ENCODE measurements around the gene CLDN9. TPM values are rescaled to one million over a fixed set of nuclear protein-coding genes. Genes with fewer than 3 reads are reported as not detected.

Gene CLDN9
- total and polyA plus RNA-seq, 2 donors (not counting 1 experiment from before 2014, with no cell fraction given) = 0.04 TPM; not detected in 1

- Histone ChIP-seq H3K27ac (ENCODE audit: low read length in 2 of 2) (no peak overlapping the region), H3K4me1 (ENCODE audit: control insufficient read depth in 2 of 2, insufficient read depth in 2 of 2, low read length in 2 of 2) (peaks cover 13 to 31% of the 10 kb centered on the region in 2 donors), H3K4me2 (replicated peaks; ENCODE audit: low read depth, low read length, poor library complexity, severe bottlenecking) (no peak overlapping the region), H3K9me3 (ENCODE audit: control extremely low read depth in 1 of 3, control insufficient read depth in 2 of 3, insufficient read depth in 1 of 3, low read length in 2 of 3) (no peaks in the 10 kb centered on the region), H3K4me3 (ENCODE audit: control extremely low read depth in 1 of 5, extremely low read depth in 1 of 5, insufficient read depth in 1 of 5, low read depth in 2 of 5, low read length in 4 of 5) (no peak overlapping the region), H3K79me2 (ENCODE audit: control insufficient read depth, insufficient read depth, low read length) (no peaks in the 10 kb centered on the region), H2AFZ (ENCODE audit: insufficient read depth, low read depth, low read length, poor library complexity, severe bottlenecking) (no peak overlapping the region), H3K27me3 (replicated peaks in 1 of 4; ENCODE audit: control extremely low read depth in 1 of 4, control insufficient read depth in 3 of 4, insufficient read depth in 4 of 4, low read length in 3 of 4) (peaks cover 0 to 4% (median 0%) of the 10 kb centered on the region in 4 experiments), H4K20me1 (ENCODE audit: control insufficient read depth, insufficient read depth, low read length, poor library complexity, severe bottlenecking) (no peaks in the 10 kb centered on the region), H3K9ac (ENCODE audit: low read length) (no peak overlapping the region), H3K36me3 (replicated peaks in 1 of 2; ENCODE audit: control extremely low read depth in 1 of 2, control insufficient read depth in 1 of 2, extremely low read depth in 1 of 2, insufficient read depth in 2 of 2, low read length in 1 of 2) (no peaks in the 10 kb centered on the region)
- Mint-ChIP-seq H3K27me3 (no peaks in the 10 kb centered on the region), H3K27ac (no peak overlapping the region), H3K4me1 (peaks cover 18% of the 10 kb centered on the region), H3K4me3 (no peak overlapping the region), H3K9me3 (ENCODE audit: insufficient read depth) (no peaks in the 10 kb centered on the region)
- TF ChIP-seq CTCF (IDR thresholded peaks at IDR 0.05) = no peak
- TF ChIP-seq EZH2 (IDR thresholded peaks at IDR 0.05; ENCODE audit: borderline replicate concordance, insufficient read depth, low read depth, low read length, poor library complexity, severe bottlenecking) = no peak
- intact Hi-C loops (cut with micrococcal nuclease) = no loop called here
- 92% methylated on average over 9 of the region's 9 CpGs for WGBS (ENCODE audit: insufficient coverage)
- no peak for DNase-seq
- ChIA-PET CTCF (interaction anchor here (1.6 kb wide), 1 partner anchor 17 kb away, joined by 4 read pairs; no protein-coding TSS in a partner anchor), POLR2A (no interaction called here)
- no peak for ATAC-seq (ENCODE audit: low read depth)
Measured at GRCh38 chr16:2985462-2985861, 27.3 kb upstream of the CLDN9 start.

- CTCF ChIA-PET = interaction anchor here (1.6 kb wide), 1 partner anchor 16 kb away, joined by 4 read pairs; no protein-coding TSS in a partner anchor
- Mint-ChIP-seq H3K4me1 (peaks cover 14% of the 10 kb centered on the region), H3K4me3 (no peak overlapping the region), H3K27ac (no peak overlapping the region), H3K27me3 (no peaks in the 10 kb centered on the region), H3K9me3 (ENCODE audit: insufficient read depth) (no peaks in the 10 kb centered on the region)
- Histone ChIP-seq H4K20me1 (ENCODE audit: control insufficient read depth, insufficient read depth, low read length, poor library complexity, severe bottlenecking) (no peaks in the 10 kb centered on the region), H2AFZ (ENCODE audit: insufficient read depth, low read depth, low read length, poor library complexity, severe bottlenecking) (no peak overlapping the region), H3K27ac (ENCODE audit: low read length in 2 of 2) (no peak overlapping the region), H3K27me3 (replicated peaks in 1 of 4; ENCODE audit: control extremely low read depth in 1 of 4, control insufficient read depth in 3 of 4, insufficient read depth in 4 of 4, low read length in 3 of 4) (peaks cover 0 to 4% (median 0%) of the 10 kb centered on the region in 4 experiments), H3K4me2 (replicated peaks; ENCODE audit: low read depth, low read length, poor library complexity, severe bottlenecking) (no peak overlapping the region), H3K36me3 (replicated peaks in 1 of 2; ENCODE audit: control extremely low read depth in 1 of 2, control insufficient read depth in 1 of 2, extremely low read depth in 1 of 2, insufficient read depth in 2 of 2, low read length in 1 of 2) (no peaks in the 10 kb centered on the region), H3K9ac (ENCODE audit: low read length) (no peak overlapping the region), H3K9me3 (ENCODE audit: control extremely low read depth in 1 of 3, control insufficient read depth in 2 of 3, insufficient read depth in 1 of 3, low read length in 2 of 3) (no peaks in the 10 kb centered on the region), H3K4me1 (ENCODE audit: control insufficient read depth in 2 of 2, insufficient read depth in 2 of 2, low read length in 2 of 2) (peaks cover 11 to 28% of the 10 kb centered on the region in 2 donors), H3K4me3 (ENCODE audit: control extremely low read depth in 1 of 5, extremely low read depth in 1 of 5, insufficient read depth in 1 of 5, low read depth in 2 of 5, low read length in 4 of 5) (no peak overlapping the region), H3K79me2 (ENCODE audit: control insufficient read depth, insufficient read depth, low read length) (no peaks in the 10 kb centered on the region)
- TF ChIP-seq CTCF (IDR thresholded peaks at IDR 0.05) (no peak), EZH2 (IDR thresholded peaks at IDR 0.05; ENCODE audit: borderline replicate concordance, insufficient read depth, low read depth, low read length, poor library complexity, severe bottlenecking) (no peak)
- ATAC-seq (ENCODE audit: low read depth) = no peak
- 93% methylated on average over 15 of the region's 15 CpGs for WGBS (ENCODE audit: insufficient coverage)
- intact Hi-C loops (cut with micrococcal nuclease) = no loop called here
- POLR2A ChIA-PET = no interaction called here
- DNase-seq = no peak
Measured at GRCh38 chr16:2985893-2986355, 26.8 kb upstream of the CLDN9 start.
